Measurements from ENCODE around the gene PCDHGB4. TPM values are rescaled to one million over a fixed set of nuclear protein-coding genes. Genes with fewer than 3 reads are reported as not detected.

Gene PCDHGB4
- total and polyA plus RNA-seq, 2 of the 13 experiments (the other 11 are each of a cell fraction or from before 2014, with no cell fraction given), result 1.7 to 3.3 TPM

DNA sequence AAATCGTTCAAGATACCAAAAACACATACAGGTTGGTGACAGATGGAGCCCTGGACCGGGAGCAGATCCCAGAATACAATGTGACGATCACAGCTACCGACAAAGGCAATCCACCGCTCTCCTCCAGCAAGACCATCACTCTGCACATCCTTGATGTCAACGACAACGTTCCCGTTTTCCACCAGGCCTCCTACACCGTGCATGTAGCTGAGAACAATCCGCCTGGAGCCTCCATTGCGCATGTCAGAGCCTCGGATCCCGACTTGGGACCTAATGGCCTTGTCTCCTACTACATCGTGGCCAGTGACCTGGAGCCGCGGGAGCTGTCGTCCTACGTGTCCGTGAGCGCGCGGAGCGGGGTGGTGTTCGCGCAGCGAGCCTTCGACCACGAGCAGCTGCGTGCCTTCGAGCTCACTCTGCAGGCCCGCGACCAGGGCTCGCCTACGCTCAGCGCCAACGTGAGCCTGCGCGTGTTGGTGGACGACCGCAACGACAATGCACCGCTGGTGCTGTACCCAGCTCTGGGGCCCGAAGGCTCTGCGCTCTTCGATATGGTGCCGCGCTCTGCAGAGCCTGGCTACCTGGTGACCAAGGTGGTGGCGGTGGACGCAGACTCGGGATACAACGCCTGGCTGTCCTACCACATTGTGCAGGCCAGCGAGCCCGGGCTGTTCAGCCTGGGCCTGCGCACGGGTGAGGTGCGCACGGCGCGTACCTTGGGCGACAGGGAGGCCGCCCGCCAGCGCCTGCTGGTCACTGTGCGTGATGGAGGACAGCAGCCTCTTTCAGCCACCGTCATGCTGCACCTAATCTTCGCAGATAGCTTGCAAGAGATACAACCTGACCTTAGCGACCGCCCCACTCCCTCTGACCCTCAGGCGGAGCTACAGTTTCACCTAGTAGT lies 15.7 kb upstream of the PCDHGB4 start:
- WGBS (ENCODE audit: low lambda C conversion rate), result 73% methylated on average over 40 of the region's 69 CpGs
- no TSS peak for BruUV-seq (replicated peaks)
- Histone ChIP-seq H3K4me2 (ENCODE audit: low read depth, low read length) (no peak overlapping the region), H2AFZ (ENCODE audit: low read length) (no peak overlapping the region), H3K27ac (ENCODE audit: extremely low read length, insufficient read depth, low read length) (no peak overlapping the region), H4K20me1 (ENCODE audit: insufficient read depth, low read length) (no peaks in the 10 kb centered on the region), H3K9me3 (ENCODE audit: low read length) (peaks cover 53% of the 10 kb centered on the region), H3K79me2 (ENCODE audit: insufficient read depth, low read length) (no peaks in the 10 kb centered on the region), H3K27me3 (ENCODE audit: control insufficient read depth in 1 of 2, insufficient read depth in 2 of 2, low read length in 2 of 2) (no peaks in the 10 kb centered on the region), H3K4me3 (replicated peaks in 1 of 3; ENCODE audit: insufficient read depth in 1 of 3, low read depth in 2 of 3, low read length in 3 of 3) (no peak overlapping the region), H3K36me3 (replicated peaks in 1 of 2; ENCODE audit: control insufficient read depth in 1 of 2, insufficient read depth in 2 of 2, low read length in 2 of 2) (no peaks in the 10 kb centered on the region), H3K4me1 (ENCODE audit: insufficient read depth, low read length) (no peaks in the 10 kb centered on the region), H3K9ac (ENCODE audit: insufficient read depth, low read depth, low read length) (no peak overlapping the region)
- ATAC-seq, result no peak
- no peak for FAIRE-seq
- CTCF ChIA-PET (ENCODE audit: low intra/inter-chr PET ratio, low total read pairs), result no interaction called here
- no peak for DNase-seq (ENCODE audit: low spot score)
- POLR2A ChIA-PET, result no interaction called here
- intact Hi-C loops (cut with micrococcal nuclease; ENCODE audit: unreplicated experiment), result no loop called here
- in situ Hi-C loops (cut with HindIII; ENCODE audit: extremely low pct_ligation_motif_present, low pct_unique_long_range_greater_than_20kb), result no loop called here
- TF ChIP-seq DNMT1 (CRISPR knock-in tag; IDR thresholded peaks at IDR 0.05) (0 out of 2 replicates have a peak, but pooled peaks have one; percentile 57), YY1 (IDR thresholded peaks at IDR 0.05; ENCODE audit: insufficient read depth, insufficient replicate concordance, low read depth, low read length) (no peak)

GRCh38 chr5:141373673-141374317 lies 13.7 kb upstream of the PCDHGB4 start, which contains the start of gene PCDHGA6:
Gene PCDHGA6 (plus strand): TSS chr5:141373891. CDS start chr5:141374084, 193 bp downstream.
- Histone ChIP-seq H3K4me3 (replicated peaks in 1 of 3; ENCODE audit: insufficient read depth in 1 of 3, low read depth in 2 of 3, low read length in 3 of 3) (no peak within 1 kb of the TSS), H2AFZ (ENCODE audit: low read length) (no peak within 1 kb of the TSS), H3K36me3 (replicated peaks in 1 of 2; ENCODE audit: control insufficient read depth in 1 of 2, insufficient read depth in 2 of 2, low read length in 2 of 2) (no peaks in the 10 kb centered on the region), H3K4me2 (ENCODE audit: low read depth, low read length) (no peak within 1 kb of the TSS), H4K20me1 (ENCODE audit: insufficient read depth, low read length) (no peaks in the 10 kb centered on the region), H3K79me2 (ENCODE audit: insufficient read depth, low read length) (no peaks in the 10 kb centered on the region), H3K9me3 (ENCODE audit: low read length) (peaks cover 53% of the 10 kb centered on the region), H3K27ac (ENCODE audit: extremely low read length, insufficient read depth, low read length) (no peak within 1 kb of the TSS), H3K27me3 (ENCODE audit: control insufficient read depth in 1 of 2, insufficient read depth in 2 of 2, low read length in 2 of 2) (no peaks in the 10 kb centered on the region), H3K9ac (ENCODE audit: insufficient read depth, low read depth, low read length) (no peak within 1 kb of the TSS), H3K4me1 (ENCODE audit: insufficient read depth, low read length) (no peaks in the 10 kb centered on the region)
- BruUV-seq (replicated peaks), result no TSS peak
- ATAC-seq, result no peak
- 72% methylated on average over 22 of the region's 27 CpGs for WGBS (ENCODE audit: low lambda C conversion rate)
- POLR2A ChIA-PET, result no interaction called here
- no peak for DNase-seq (ENCODE audit: low spot score)
- in situ Hi-C loops (cut with HindIII; ENCODE audit: extremely low pct_ligation_motif_present, low pct_unique_long_range_greater_than_20kb), result no loop called here
- TF ChIP-seq SIN3A (IDR thresholded peaks at IDR 0.05; ENCODE audit: borderline replicate concordance, low read depth, low read length) (no peak), STAG1 (CRISPR knock-in tag; IDR thresholded peaks at IDR 0.05) (peak; percentile 30; the same call in 1 of the 2 replicates), KMT2B (CRISPR knock-in tag; IDR thresholded peaks at IDR 0.05) (no peak)
- TF ChIP-seq, protein P1, sequence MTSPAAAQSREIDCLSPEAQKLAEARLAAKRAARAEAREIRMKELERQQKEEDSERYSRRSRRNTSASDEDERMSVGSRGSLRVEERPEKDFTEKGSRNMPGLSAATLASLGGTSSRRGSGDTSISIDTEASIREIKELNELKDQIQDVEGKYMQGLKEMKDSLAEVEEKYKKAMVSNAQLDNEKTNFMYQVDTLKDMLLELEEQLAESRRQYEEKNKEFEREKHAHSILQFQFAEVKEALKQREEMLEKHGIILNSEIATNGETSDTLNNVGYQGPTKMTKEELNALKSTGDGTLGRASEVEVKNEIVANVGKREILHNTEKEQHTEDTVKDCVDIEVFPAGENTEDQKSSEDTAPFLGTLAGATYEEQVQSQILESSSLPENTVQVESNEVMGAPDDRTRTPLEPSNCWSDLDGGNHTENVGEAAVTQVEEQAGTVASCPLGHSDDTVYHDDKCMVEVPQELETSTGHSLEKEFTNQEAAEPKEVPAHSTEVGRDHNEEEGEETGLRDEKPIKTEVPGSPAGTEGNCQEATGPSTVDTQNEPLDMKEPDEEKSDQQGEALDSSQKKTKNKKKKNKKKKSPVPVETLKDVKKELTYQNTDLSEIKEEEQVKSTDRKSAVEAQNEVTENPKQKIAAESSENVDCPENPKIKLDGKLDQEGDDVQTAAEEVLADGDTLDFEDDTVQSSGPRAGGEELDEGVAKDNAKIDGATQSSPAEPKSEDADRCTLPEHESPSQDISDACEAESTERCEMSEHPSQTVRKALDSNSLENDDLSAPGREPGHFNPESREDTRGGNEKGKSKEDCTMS (CRISPR knock-in tag; conservative IDR thresholded peaks at IDR 0.05), result no peak
- CTCF ChIA-PET (ENCODE audit: low intra/inter-chr PET ratio, low total read pairs), result no interaction called here
- intact Hi-C loops (cut with micrococcal nuclease; ENCODE audit: unreplicated experiment), result no loop called here
- no peak for FAIRE-seq

Data from HepG2 (cell line).